ENCODE measurements around the gene KDM2A.

- TF ChIP-seq CTCF (conservative IDR thresholded peaks at IDR 0.05; ENCODE audit: low read depth, low read length) (no peak), EZH2 (IDR thresholded peaks at IDR 0.05; ENCODE audit: borderline replicate concordance, low read depth, low read length, poor library complexity, severe bottlenecking) (no peak)
These were observed 13.1 kb upstream of the KDM2A start for GRCh38 chr11:67105964-67106363.
